ENCODE data around the gene FNIP1.
"Not testable (repeated sequence)": the region's sequence is repeated elsewhere in the genome, so short reads cannot be mapped to it uniquely, and the experiment has no call there.

FNIP1 gene

DNA sequence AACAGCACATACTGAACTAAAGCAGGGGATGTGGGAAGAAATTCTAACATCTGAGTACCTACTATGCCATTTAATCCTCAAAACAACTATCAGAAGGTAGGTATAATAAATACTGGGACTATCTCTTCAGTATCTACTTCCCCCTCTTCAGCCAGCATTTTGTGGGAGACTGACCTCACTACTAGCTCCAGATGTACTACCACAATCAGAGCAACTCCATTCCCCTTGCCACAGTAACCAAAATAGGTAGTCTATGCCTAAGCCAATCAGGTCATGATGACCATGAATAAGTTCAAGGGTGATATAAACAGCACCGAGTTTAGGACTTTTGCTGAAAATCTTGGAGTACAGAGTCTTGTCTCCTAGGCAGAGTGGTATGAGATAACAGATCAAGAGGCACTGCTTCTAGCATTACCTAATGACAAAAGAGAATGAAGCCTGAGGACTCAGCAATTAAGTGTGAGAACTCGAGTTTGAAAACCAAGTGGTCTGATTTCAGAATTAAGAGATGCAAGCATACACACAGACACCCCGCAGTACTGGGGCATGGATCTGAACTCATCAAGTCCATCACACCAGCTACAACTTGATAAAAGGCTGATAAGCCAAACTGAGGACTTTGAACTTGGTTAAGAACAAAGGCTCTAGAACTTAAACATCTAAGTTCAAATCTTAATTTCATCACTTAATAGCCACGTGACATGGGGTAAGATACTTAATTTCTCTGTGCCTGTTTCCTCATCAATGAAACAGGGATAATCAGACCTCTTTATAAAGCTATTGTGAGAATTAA lies 9.7 kb downstream of the FNIP1 start:
- DNase-seq = no peak

DNA sequence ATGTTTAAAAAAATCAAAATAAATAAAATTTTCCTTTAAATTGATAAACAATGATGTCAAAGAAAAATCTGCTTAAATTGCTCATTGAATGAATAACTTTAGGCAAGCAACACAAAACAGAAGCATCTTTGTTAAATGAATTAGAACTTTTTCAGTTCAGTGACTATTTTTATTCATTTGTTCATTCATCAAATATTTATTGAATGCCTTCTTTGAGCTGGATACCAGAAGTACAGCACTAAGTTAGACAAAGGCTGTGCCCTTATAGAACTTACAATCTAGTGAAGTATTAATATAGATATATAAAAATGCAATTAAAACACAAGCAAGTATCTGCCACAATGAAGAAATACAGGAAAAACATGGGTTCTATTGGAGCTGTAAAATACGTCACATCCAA lies 10.8 kb downstream of the FNIP1 start:
- no peak for DNase-seq

DNA sequence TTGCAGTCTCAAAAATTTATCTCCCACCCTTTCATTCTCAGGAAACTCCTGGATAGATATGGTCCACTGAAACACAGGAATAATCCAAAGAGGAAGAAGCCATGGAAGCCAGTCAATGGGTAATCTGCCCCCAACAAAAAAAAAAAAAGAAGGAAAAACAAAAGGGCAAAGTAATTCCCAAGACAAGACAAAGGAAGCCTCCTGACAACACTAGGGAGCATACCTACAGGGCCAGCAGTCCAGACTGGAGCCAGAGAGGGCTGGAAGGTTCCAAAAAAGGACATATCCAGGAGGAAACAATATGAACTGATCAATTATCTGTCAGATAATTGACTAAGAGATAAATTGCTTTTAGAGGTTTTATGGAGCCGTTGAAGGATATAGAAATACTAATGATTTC lies 12.9 kb downstream of the FNIP1 start:
- DNase-seq = no peak

DNA sequence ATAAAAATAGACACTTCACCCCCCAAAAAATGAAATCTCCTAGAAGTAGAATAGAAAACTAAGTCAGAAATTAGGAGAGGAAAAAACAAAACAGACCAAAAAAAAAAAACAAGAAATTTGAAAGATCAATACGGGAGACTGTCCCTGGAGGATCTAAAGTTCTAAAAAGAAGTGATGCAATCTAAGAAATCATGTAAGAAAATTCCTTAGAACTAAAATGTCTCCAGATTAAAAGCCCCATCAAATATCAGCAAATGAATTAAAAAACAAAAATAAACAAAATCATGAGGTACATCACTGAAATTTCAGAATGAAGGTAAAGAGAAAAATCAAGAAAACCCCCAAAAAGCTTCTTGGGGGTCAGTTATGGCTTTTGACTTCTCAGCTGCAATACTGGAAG lies 13.5 kb downstream of the FNIP1 start:
- DNase-seq = no peak

DNA sequence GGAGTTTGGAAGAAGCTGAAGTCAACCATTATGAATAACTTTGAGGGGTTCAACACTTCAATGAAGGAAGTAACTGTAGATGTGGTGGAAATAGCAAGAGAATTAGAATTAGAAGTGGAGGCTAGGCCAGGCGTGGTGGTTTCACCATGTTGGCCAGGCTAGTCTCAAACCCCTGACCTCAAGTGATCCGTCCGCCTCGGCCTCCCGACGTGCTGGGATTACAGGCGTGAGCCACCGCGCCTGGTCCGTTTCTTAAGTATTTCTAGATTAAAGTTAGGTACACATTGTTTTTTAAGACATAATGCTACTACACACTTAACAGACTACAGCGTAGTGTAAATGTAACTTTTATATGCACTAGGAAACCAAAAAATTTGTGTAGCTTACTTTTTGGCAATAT lies 14.1 kb downstream of the FNIP1 start:
- DNase-seq = no peak

DNA sequence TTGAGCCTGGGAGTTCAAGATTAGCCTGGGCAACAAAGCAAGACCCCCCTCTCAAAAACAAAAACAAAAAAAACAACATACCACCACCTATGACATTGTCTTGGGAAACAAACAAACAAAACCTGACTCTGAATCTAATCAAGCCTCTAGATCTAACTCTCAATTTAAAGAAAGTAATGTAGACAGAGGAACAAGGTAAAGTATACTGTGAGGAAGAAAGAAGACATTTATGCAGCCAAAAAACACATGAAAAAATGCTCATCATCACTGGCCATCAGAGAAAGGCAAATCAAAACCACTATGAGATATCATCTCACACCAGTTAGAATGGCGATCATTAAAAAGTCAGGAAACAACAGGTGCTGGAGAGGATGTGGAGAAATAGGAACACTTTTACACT lies 18.7 kb downstream of the FNIP1 start:
- not testable (repeated sequence) for DNase-seq

DNA sequence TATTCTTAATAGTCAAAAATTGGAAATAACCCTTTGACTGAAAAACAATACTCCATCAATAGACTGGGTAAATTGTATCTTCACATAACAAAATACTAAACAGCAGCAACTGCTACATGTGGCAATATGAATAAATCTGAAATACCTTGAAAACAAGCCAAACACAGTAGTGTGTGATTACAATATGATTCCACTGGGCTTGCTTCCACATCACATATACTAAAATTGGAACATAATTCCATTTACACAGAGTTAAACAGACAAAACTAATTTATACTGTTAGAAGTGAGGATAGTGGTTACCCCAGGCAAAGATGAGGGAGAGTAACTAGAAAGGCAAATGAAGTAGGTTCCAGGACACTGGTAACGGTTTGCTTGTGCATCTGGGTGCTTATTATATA lies 20.4 kb downstream of the FNIP1 start:
- DNase-seq = no peak

DNA sequence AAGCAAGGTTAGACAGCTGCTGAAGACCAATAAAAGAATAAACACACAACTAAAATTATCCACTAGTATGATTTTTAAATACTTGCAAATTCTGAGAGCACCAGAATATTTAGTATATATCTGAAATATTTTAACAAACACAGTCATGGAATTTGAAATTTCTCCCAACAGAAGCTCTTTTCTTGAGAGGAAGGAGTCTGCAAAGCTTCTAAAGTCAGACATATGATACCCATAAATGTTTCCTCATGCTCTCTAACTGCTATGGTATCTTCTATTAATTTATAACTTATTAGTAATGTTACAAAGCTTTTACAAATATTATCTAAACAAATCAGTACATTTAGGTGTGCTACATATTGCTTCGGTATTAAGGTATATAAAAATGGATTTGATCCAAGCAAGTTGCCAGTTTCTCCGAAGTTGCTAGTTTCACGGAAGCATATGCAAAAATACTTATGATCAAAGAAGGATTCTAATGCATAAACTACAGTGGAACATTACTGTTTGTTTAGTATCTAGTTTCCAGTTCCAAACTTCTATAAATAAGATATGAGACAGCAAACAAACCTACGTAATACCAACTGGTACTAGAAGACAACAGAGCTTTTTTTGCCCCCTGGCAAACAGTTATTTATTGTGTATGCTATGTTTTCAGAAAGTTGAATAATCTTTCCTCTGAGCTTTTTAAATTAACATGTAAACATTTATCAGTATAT lies 22.0 kb downstream of the FNIP1 start:
- DNase-seq = no peak

DNA sequence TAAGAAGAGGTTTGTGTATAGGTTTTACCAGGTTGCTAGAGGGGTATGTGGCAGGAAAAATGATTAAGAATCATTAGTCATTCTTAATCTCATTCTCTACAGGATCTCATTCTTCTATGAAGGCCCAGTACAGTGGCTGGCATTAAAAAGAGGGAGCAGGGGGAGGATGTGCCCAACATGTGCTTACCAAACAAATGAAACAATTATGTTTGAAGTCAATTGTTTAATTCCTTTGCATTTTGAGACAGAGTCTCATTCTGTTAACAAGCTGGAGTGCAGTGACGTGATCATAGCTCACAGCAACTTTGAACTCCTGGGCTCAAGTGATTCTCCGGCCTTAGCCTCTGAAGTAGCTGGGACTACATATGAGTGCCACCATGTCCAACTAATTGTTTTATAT lies 23.0 kb downstream of the FNIP1 start:
- no peak for DNase-seq

DNA sequence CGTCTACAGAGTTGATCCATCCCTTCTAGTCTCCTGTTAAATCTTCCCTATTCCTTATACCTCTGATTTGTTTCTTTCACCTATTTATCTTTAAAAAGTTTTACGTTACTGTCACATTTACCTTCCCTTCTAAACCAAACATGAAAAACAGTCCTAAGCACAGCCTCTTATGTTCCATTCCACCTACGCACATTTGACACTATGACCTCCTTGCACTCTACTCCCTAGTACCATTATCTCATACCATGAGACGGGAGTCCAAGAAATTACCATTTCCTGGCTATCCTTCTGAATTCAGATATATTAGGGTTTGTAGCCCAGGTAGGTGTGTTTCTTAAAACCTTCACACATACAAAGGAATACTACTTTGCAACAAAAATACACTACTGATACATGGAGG lies 25.1 kb downstream of the FNIP1 start:
- no peak for DNase-seq

DNA sequence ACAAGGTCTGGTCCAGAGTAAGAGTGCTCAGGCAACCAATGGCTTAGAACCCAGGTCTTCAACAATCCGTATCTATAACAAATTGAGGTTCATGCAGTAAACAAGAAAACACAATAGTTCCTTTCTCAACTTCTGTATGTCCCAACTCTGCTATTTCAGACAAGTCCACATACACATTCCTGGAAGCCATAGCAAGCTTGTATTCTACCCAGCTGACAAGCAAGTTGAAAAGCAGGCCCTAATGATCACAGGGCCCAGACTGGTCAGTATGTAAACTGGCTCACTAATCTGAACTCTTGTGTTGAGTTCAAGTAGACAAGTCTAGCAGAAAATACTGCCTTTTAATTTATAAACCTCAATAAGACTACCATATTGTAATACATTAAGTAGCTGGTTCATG lies 26.9 kb downstream of the FNIP1 start:
- no peak for DNase-seq

DNA sequence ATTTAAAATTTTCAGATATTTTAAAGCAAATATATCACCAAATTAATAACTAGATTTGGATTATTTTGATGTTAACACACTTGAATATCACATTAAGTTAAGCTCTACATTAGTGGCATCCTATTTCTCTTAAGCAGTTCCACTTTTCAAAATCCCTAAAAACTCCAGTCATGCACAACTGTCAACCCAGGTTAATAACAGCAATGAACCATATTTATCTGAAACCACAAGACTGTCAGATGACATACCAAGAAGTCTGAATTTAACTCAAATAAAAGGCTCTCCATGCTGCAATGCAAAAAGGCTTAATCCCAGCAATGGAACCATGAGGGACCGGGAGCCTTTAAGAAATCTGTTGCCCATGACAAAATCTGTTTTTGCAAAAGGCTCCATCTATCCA lies 27.5 kb downstream of the FNIP1 start:
- DNase-seq = no peak

DNA sequence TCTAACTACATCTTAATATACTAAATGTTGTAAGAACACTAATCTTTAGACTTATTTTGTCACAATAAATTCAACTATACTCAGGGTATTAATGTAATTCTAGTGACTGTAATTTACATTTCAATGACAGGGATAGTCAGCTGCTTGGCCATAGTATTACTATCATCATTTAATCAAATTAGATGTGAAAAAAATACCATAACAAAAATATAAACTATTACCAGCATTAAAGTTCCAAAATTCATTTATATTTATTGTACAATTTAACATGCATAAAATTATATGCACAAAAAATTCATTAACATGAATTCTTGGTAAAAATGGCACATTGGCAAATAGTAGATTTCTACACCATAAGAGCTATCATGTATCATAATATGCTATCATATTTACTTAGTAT lies 28.9 kb downstream of the FNIP1 start:
- DNase-seq = no peak

DNA sequence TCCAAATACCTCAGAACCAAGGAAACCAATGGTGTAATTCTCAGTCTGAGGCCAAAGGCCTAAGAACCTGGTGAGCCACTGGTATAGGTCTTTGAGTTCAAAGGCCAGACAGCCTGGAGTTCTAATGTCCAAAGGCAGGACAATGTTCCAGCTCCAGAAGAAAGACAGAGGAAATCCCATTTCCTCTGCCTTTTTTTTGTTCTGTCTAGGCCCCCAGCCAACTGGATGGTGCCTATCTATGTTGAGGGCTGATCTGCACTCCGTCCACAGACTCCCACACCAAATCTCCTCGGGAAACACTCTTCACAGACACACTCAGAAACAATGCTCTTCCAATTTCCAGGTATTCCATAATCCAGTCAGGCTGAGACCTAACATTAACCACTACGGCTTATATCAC lies 30.1 kb downstream of the FNIP1 start:
- no peak for DNase-seq

DNA sequence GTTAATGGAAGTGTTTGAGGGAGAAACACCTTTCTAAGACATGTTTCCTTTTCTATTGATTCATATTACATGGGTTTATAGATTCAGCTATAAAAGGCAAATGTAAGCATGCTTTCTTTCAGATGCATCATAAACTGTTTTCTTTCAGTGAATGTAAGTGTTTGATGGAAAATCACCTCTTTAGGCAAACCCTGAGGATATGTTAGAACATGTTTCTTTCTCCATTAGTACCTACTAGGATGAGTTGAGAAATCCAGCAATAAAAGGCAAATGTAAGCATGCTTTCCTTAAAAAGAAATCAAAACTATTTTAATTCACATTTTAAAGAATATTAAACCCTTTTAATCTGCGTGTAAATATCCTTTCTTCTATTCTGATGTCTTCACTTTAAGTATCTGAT lies 31.6 kb downstream of the FNIP1 start:
- DNase-seq = no peak

DNA sequence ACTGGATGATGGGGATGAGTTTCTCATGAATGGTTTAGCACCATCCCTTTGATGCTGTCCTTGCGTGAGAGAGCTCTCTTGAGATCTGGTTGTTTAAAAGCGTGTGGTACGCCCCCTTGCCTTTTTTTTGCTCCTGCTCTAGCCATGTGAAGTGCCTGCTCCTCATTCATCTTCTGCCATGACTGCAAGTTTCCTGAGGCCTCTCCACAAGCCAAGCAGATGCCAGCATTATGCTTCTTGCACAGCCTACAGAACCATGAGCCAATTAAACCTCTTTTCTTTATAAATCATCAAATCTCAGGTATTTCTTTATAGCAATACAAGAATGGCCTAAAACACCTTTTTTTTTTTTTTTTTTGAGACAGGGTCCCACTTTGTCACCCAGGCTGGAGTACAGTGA lies 32.8 kb downstream of the FNIP1 start:
- no peak for DNase-seq

DNA sequence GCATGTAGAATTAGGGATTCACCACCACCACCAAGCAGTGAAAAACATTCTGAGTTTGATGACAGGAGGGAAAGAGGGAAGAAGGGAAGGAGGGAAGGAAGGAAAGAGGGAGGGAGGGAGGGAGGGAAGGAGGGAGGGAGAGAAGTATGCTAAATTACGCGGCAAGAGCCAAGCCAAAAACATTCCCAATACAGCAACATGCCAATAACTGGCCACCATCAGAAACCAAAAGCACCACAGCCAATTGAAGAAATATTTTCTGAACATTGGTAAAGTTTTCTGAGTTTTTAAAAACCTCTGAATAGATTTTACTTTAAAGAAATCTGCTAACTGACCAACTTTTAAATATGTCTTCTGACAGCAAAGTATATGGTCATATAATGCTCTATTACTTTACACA lies 36.0 kb downstream of the FNIP1 start:
- no peak for DNase-seq

DNA sequence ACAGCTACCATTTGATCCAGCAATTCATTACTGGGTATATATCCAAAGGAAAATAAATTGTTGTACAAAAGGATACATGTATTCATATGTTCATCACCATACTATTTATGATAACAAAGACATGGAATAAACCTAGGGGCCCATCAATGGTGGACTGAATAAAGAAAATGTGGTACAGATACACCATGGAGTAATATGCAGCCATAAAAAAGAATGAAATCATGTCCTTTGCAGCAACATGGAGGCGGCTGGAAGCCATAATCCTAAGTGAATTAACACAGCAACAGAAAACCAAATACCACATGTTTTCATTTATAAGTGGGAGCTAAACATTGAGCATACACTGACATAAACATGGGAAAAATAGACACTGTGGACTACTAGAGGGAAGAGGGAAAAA lies 37.1 kb downstream of the FNIP1 start:
- no peak for DNase-seq

DNA sequence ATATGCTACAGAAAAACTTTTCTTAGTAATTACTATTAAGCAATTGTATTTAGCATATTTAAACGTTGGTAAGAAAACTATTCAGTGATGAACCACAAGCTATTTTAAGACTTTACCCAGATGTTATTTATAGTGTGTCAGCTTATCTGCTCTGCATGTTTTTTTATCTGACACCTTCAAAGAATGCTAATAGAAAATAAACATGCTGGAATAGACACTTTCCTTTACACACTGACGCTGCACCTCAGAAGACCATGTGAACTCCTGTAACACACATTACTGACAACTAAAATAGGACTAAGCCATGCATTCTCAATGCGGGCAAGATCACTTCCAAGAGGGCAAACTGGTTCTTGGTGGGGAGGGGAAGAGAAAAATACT lies 38.3 kb downstream of the FNIP1 start:
- DNase-seq = no peak

DNA sequence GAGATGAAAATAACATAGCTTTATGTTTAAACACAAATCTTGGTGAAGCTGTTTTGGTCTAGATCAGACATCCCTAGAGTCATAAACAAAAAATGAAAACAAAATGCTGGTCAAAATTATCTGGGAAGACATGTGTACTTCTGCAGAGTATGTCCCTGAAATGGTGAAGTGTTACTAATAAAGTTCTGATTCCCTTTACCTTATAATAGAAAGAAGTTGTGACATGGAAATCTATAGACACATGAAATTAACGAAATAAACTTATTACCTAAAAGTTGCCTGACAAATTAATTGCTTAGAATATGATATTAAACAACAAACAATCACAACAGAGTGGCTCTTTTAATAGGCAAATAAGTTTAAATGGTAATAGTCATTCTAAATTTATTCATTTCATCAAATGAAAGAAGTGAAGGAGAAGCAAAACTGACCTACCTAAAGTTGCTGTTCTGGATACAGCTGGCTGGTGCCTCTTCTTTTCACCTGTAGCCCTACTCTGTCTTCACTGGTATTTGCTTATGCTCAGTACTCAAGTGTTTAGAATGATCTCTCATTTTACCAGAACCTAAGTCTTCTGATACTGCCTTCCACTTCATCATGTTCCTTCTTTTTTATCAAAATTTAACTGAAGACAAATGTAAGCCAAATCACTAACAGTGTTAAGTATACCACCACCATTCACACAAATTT lies 38.8 kb downstream of the FNIP1 start:
- no peak for DNase-seq

DNA sequence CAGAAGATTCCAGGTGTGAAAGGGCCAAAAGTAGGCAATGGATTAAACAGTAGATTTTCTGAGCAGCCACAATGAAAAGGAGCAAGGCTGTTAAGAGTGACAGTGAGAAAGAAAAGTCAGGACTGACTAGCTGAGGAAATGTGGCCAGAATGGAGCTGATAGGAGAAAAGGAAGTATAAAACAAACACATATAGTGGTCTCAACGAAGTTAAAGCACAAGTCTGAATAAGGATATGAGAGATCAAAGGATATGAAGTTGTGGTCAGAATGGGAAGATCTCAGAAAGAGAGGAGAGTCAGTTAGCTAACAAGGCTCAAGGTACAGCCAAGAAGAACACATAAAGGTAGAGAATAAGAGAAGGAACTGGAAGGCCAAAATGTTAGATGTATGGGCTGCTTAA lies 39.9 kb downstream of the FNIP1 start:
- DNase-seq = no peak

DNA sequence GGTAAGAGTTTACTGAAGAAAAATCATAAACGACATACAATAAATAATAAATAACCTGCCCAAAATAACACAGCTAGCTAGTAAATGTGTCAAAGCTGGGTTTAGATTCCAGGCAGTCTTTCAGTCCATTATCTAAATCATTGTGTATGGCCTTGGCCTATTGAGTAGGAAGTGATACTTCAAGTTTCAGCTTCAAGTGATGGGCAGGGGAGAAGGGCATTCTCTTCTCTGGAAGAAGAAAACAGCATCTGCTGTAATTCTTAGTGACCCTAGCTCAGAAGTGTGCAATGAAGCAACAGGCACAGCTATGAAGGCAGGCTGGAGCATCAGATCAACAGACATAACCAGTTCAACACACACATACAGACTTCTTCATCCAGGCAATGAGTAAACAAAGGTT lies 42.5 kb downstream of the FNIP1 start:
- no peak for DNase-seq

DNA sequence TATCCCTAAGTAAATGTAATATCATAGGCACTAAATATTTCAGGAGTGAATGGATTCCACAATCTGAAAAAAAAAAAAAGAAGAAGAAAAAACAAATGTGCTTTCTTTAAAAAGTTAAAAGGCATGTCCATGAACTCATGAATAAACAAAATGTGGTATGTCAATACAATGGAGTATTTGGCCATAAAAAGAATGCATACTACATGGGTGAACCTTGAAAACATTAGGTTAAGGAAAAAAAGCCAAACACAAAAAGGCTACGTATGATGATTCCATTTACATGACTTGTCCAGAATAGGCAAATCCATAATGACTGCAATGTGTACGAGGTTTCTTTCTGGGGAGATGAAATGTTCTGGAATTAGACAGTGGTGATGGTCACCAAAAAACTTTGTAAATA lies 45.3 kb downstream of the FNIP1 start:
- no peak for DNase-seq
